Measurements from ENCODE around the gene DLAT. TPM values are rescaled to one million over a fixed set of nuclear protein-coding genes. Genes with fewer than 3 reads are reported as not detected.
A peak's percentile ranks its signal among the peaks of the same experiment; 100 is the strongest.

DLAT gene
- total RNA-seq, 1 donor from 2014 or later: 25.0 TPM

DNA sequence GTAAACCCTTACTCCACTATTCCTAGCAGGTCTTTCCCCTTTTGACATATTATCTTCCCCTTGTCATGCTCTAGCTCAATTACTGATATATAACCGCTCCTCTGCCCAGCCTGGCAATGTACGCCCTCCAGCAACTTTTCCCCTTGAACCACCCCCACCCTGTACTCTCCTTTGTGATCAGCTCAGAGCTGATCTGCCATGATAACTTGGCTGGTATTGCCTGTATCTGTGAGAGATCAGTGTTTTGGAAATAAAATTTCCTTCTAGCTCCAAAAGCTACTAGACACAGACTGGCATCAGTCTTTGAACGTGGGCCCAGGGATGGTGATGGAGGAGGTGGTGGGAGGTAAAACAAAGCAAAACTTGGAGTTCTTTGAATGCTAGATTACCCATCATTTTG, 45.1 kb upstream of the DLAT start:
- H3K27ac Mint-ChIP-seq: peak overlapping the region; percentile 52

DNA sequence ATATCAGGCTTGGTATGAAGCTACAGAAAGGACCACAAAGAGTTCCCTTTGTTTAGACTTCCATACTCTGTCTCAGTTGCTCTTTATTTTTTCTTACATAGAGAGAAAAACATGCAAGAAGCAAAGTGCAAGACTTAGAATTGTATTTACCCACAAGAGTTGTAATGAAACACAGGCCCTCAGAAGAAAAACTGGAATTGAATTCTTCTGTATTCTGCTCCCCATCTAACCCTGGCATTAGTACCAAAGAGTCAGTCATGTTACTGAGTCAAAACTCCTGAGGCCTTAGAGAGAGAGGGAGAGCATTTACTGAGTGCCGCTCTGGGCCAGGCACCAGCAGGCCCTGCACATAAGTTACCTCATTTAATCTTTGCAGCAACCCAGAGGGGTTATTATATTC, 43.9 kb upstream of the DLAT start:
- TF ChIP-seq, protein P1, sequence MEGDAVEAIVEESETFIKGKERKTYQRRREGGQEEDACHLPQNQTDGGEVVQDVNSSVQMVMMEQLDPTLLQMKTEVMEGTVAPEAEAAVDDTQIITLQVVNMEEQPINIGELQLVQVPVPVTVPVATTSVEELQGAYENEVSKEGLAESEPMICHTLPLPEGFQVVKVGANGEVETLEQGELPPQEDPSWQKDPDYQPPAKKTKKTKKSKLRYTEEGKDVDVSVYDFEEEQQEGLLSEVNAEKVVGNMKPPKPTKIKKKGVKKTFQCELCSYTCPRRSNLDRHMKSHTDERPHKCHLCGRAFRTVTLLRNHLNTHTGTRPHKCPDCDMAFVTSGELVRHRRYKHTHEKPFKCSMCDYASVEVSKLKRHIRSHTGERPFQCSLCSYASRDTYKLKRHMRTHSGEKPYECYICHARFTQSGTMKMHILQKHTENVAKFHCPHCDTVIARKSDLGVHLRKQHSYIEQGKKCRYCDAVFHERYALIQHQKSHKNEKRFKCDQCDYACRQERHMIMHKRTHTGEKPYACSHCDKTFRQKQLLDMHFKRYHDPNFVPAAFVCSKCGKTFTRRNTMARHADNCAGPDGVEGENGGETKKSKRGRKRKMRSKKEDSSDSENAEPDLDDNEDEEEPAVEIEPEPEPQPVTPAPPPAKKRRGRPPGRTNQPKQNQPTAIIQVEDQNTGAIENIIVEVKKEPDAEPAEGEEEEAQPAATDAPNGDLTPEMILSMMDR (IDR thresholded peaks at IDR 0.05; ENCODE audit: unreplicated experiment): no peak
- Mint-ChIP-seq H3K27ac (peak overlapping the region; percentile 98), H3K9me3 (no peaks in the 10 kb centered on the region), H3K4me3 (no peak overlapping the region), H3K36me3 (peaks cover 13% of the 10 kb centered on the region), H3K4me1 (peaks cover 54% of the 10 kb centered on the region), H3K27me3 (ENCODE audit: low read depth) (no peaks in the 10 kb centered on the region)
- no peak for DNase-seq (ENCODE audit: low spot score in 2 of 2, unreplicated experiment in 2 of 2)

More for the DNA sequence above, 45.1 kb upstream of the DLAT start:
- TF ChIP-seq, protein P1 (IDR thresholded peaks at IDR 0.05; ENCODE audit: unreplicated experiment): no peak
- Mint-ChIP-seq H3K4me1 (peaks cover 54% of the 10 kb centered on the region), H3K36me3 (peaks cover 4% of the 10 kb centered on the region), H3K4me3 (no peak overlapping the region), H3K27me3 (ENCODE audit: low read depth) (no peaks in the 10 kb centered on the region), H3K9me3 (no peaks in the 10 kb centered on the region)
- DNase-seq (ENCODE audit: low spot score in 2 of 2, unreplicated experiment in 2 of 2): no peak

DNA sequence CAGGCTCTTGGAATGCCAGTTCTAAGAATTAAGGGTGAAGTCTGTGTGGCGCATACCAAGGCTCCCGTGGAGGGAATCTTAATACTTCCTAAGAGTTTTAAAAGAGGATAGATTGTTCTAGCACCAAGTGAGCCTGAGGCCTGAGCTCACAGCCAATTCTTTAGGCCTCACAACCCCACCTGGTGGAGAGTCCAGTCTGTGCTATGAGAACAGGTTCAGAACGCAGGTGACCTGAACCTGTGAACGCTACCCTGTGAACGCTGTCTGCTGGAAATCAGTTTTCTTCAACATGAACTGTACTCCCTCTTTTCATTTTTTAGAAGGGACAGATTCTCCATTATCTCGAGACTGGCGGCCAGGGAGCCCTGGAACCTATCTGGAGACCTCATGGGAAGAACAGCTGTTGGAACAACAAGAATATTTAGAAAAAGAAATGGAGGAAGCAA, 43.2 kb upstream of the DLAT start:
- peak overlapping the region; percentile 98 for H3K27ac Mint-ChIP-seq

DNA sequence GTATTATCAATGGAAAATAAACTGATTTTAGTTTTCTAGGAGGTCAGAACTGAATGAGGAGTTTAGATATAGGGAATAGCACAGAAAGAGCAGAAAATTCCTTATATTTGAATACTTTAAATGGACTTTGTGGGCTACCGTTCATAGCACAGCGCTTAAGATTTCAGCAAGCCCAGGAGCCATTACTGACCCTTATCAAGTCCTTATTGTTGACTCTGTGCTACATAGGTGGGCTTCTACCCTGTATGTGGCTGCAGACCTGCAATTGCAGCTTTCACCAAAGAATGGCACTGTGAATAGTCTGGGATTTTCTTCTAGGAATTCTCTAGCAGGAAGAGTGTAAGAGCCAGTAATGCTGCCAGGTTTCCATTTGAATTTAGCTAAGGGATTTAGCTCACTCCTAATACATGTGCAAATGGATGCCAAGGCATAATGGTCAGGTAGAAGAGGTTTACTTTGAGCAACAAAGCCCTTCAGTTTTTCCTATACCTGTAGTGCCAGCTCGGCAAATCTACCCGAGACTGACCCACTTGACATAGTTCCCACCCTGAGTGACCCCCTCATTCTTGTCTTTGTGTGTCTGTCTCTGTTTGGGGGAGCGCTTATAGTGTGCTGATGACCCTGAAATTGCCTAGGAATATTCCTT, 42.5 kb upstream of the DLAT start:
- Mint-ChIP-seq H3K27ac (peak overlapping the region; percentile 98), H3K4me1 (peaks cover 47% of the 10 kb centered on the region), H3K9me3 (no peaks in the 10 kb centered on the region), H3K36me3 (peaks cover 19% of the 10 kb centered on the region), H3K27me3 (ENCODE audit: low read depth) (no peaks in the 10 kb centered on the region), H3K4me3 (peak overlapping the region; percentile 76)
- DNase-seq (ENCODE audit: low spot score in 2 of 2, unreplicated experiment in 2 of 2): no peak
- TF ChIP-seq, protein P1 (IDR thresholded peaks at IDR 0.05; ENCODE audit: unreplicated experiment): no peak

More for the DNA sequence above, 43.2 kb upstream of the DLAT start:
- peaks cover 50% of the 10 kb centered on the region for H3K4me1 Mint-ChIP-seq
- H3K36me3 Mint-ChIP-seq: peaks cover 17% of the 10 kb centered on the region
- peak overlapping the region; percentile 76 for H3K4me3 Mint-ChIP-seq
- H3K9me3 Mint-ChIP-seq: no peaks in the 10 kb centered on the region
- TF ChIP-seq, protein P1 (IDR thresholded peaks at IDR 0.05; ENCODE audit: unreplicated experiment): peak; percentile 63
- DNase-seq (ENCODE audit: low spot score in 2 of 2, unreplicated experiment in 2 of 2): peak in 1 of 2 experiments; percentile 72
- no peaks in the 10 kb centered on the region for H3K27me3 Mint-ChIP-seq (ENCODE audit: low read depth)

DNA sequence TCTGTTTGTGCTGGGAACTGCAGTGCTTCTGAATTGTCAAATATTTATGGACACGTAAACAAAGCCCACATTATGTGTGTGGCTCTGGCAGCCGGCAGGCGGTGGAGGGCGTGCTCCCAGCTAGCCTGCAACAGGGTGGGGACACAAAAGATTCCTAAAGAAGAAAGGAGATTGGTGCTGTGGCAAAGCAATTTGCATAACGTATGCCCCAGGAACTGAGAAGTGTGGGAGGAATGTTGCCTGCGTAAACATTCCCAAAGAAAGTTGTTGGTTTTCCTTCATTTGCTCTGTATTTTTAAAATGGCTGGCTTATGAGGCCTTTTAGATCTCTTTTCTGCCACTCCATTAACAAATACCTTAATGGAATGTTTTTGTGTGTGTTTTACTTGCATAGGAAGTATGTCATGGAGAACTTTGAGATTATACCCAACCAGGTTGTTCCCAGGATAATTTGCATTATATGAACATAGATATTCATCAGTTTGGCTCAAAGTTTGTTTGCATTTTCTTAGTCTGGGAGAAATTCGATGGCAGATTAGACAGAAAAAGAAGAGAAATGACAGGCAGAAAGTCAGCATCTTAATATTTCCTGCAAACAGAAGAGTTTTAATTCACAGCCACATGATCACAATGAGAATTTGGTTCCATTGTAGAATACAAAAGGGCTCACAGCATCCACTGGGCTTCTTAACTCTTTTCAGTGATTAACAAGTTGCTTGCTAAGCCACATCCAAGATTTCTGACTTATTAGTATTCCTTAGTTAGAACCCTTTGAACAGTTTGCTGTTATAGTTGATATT, 41.8 kb upstream of the DLAT start:
- H3K27me3 Mint-ChIP-seq (ENCODE audit: low read depth): no peaks in the 10 kb centered on the region
- peak in 1 of 2 experiments; percentile 51 for DNase-seq (ENCODE audit: low spot score in 2 of 2, unreplicated experiment in 2 of 2)

More for the DNA sequence above, 41.8 kb upstream of the DLAT start:
- H3K27ac Mint-ChIP-seq: peak overlapping the region; percentile 98
- peaks cover 40% of the 10 kb centered on the region for H3K4me1 Mint-ChIP-seq
- H3K4me3 Mint-ChIP-seq: peak overlapping the region; percentile 76
- TF ChIP-seq, protein P1 (IDR thresholded peaks at IDR 0.05; ENCODE audit: unreplicated experiment): no peak
- H3K36me3 Mint-ChIP-seq: peaks cover 22% of the 10 kb centered on the region
- H3K9me3 Mint-ChIP-seq: no peaks in the 10 kb centered on the region

All from mesothelial cell of epicardium (in vitro differentiated cells).